Esophagus muscularis mucosa (tissue), 4 donors: ENCODE measurements around the gene CEPT1. TPM values are rescaled to one million over a fixed set of nuclear protein-coding genes. Genes with fewer than 3 reads are reported as not detected.

Experiments
- DNase-seq: peaks from one replicate; pipeline ENCODE4 v3.0.0-alpha.2; 2017; ENCODE audit errors: extremely low spot score
- H3K27ac ChIP-seq, 4 donors: fragments of 200-600 bp; sonication (generic); replicated peaks in 1 of 4; 1 replicate in 3 of 4; 2 replicates in 1 of 4; pipeline ENCODE4 v1.5.1; 2016 to 2019; ENCODE audit warnings: mild to moderate bottlenecking in 1 of 4
- H3K27me3 ChIP-seq, 4 donors: fragments of 200-600 bp; sonication (generic); one replicate each; pipeline versions ENCODE4 v1.5.1 to v1.6.0; 2016 to 2019
- H3K36me3 ChIP-seq, 4 donors: fragments of 200-600 bp; sonication (generic); one replicate each; pipeline ENCODE4 v1.5.1; 2016 to 2019
- H3K4me1 ChIP-seq, 4 donors: fragments of 200-600 bp; sonication (generic); one replicate each; pipeline ENCODE4 v1.5.1; 2016 to 2019
- H3K4me3 ChIP-seq, 4 donors: fragments of 200-600 bp; sonication (generic); 1 replicate in 2 of 4; 2 replicates in 2 of 4; pipeline ENCODE4 v1.5.1; 2016 to 2019; ENCODE audit warnings: mild to moderate bottlenecking in 4 of 4, moderate library complexity in 1 of 4
- H3K9me3 ChIP-seq, 4 donors: fragments of 200-600 bp; sonication (generic); 1 replicate in 3 of 4; 2 replicates in 1 of 4; pipeline ENCODE4 v1.5.1; 2016 to 2019
- CTCF ChIP-seq, 3 experiments: fragments of 200-600 bp in 2 of 3; fragments of 450-650 bp in 1 of 3; sonication (generic) in 2 of 3; IDR thresholded peaks; one replicate each; pipeline ENCODE4 v1.5.1; 2017 to 2019; ENCODE audit warnings: antibody characterized with exemption in 3 of 3, mild to moderate bottlenecking in 2 of 3, moderate library complexity in 1 of 3
- EP300 ChIP-seq: sonication (generic); formaldehyde crosslinking; IDR thresholded peaks from one replicate; pipeline ENCODE4 v1.6.1; 2017; ENCODE audit warnings: antibody characterized with exemption
- POLR2A ChIP-seq: fragments of 450-650 bp; IDR thresholded peaks from one replicate; pipeline ENCODE4 v1.6.1; 2017; ENCODE audit warnings: antibody characterized with exemption, moderate library complexity, mild to moderate bottlenecking, low read depth
- POLR2AphosphoS5 ChIP-seq, 2 donors: sonication (generic); formaldehyde crosslinking; IDR thresholded peaks; one replicate each; pipeline ENCODE4 v1.6.1; 2017; ENCODE audit warnings: antibody characterized with exemption in 2 of 2
- WGBS: methylation state at CpG from one replicate; pipeline ENCODE4 v1.1.5; 2018; 5-methylcytosine and 5-hydroxymethylcytosine counted together
- intact Hi-C: fragments of 100-400 bp; cut with DNase I; formaldehyde crosslinking; loops from one replicate; pipeline ENCODE4 v1.15.1; 2023
- total RNA-seq, 4 donors: library from RNA; depleted of rRNA; stranded (reverse); fragments of >200 nt; gene quantifications; one replicate each; pipeline versions ENCODE4 v1.1.0 to v1.2.1, GENCODE V29; 2016

The CEPT1 gene
- total RNA-seq, 4 donors from 2014 or later, result 20.2 to 27.0 (median 23.7) TPM

GRCh38 chr1:111201275-111202090 lies 61.5 kb downstream of the CEPT1 start:
- H3K9me3 ChIP-seq, result no peaks in the 10 kb centered on the region
- no peaks in the 10 kb centered on the region for H3K36me3 ChIP-seq
- 68% methylated on average over 4 of the region's 5 CpGs for WGBS
- H3K27me3 ChIP-seq, result peaks cover 0 to 32% (median 12%) of the 10 kb centered on the region in 4 donors
- peaks cover 12 to 32% (median 20%) of the 10 kb centered on the region in 4 donors for H3K4me1 ChIP-seq
- intact Hi-C loops, result no loop called here
- peak overlapping the region in 3 of 4 donors; percentile 13 to 52 (median 31) for H3K27ac ChIP-seq
- no peak overlapping the region for H3K4me3 ChIP-seq
- DNase-seq, result peak; percentile 86
- TF ChIP-seq EP300, result no peak
- no peak for TF ChIP-seq POLR2AphosphoS5 (IDR thresholded peaks at IDR 0.05)
- no peak for TF ChIP-seq POLR2A
- no peak for TF ChIP-seq CTCF (IDR thresholded peaks at IDR 0.05)

GRCh38 chr1:111202366-111202706 lies 62.3 kb downstream of the CEPT1 start:
- H3K36me3 ChIP-seq, result no peaks in the 10 kb centered on the region
- TF ChIP-seq POLR2AphosphoS5 (IDR thresholded peaks at IDR 0.05) (no peak), EP300 (no peak), CTCF (IDR thresholded peaks at IDR 0.05) (no peak), POLR2A (no peak)
- no peaks in the 10 kb centered on the region for H3K9me3 ChIP-seq
- H3K4me1 ChIP-seq, result peaks cover 12 to 32% (median 20%) of the 10 kb centered on the region in 4 donors
- H3K27me3 ChIP-seq, result peaks cover 0 to 36% (median 12%) of the 10 kb centered on the region in 4 donors
- WGBS, result 100% methylated on average over 1 of the region's 1 CpG
- intact Hi-C loops, result no loop called here
- H3K4me3 ChIP-seq, result no peak overlapping the region
- no peak for DNase-seq
- H3K27ac ChIP-seq, result peak overlapping the region in 1 of 4 donors; percentile 75

- peak overlapping the region; percentile 63 to 69 (median 66) for H3K4me3 ChIP-seq
- peaks cover 0 to 36% (median 12%) of the 10 kb centered on the region in 4 donors for H3K27me3 ChIP-seq
- peaks cover 12 to 32% (median 20%) of the 10 kb centered on the region in 4 donors for H3K4me1 ChIP-seq
- no peaks in the 10 kb centered on the region for H3K9me3 ChIP-seq
- 89% methylated on average over 4 of the region's 4 CpGs for WGBS
- peak overlapping the region in 3 of 4 donors; percentile 27 to 75 (median 63) for H3K27ac ChIP-seq
- H3K36me3 ChIP-seq, result no peaks in the 10 kb centered on the region
- intact Hi-C loops, result no loop called here
- DNase-seq, result peak; percentile 83
- TF ChIP-seq POLR2AphosphoS5 (IDR thresholded peaks at IDR 0.05) (no peak), CTCF (IDR thresholded peaks at IDR 0.05) (no peak), EP300 (no peak), POLR2A (no peak)
Measured at GRCh38 chr1:111202707-111203623, 62.9 kb downstream of the CEPT1 start.

- Histone ChIP-seq H3K4me1 (peaks cover 12 to 32% (median 20%) of the 10 kb centered on the region in 4 donors), H3K27ac (peak overlapping the region; percentile 48 to 75 (median 66)), H3K27me3 (peaks cover 0 to 36% (median 12%) of the 10 kb centered on the region in 4 donors), H3K4me3 (peak overlapping the region; percentile 63 to 69 (median 66)), H3K36me3 (no peaks in the 10 kb centered on the region), H3K9me3 (no peaks in the 10 kb centered on the region)
- peak; percentile 94 for DNase-seq
- intact Hi-C loops, result no loop called here
- 16% methylated on average over 28 of the region's 41 CpGs for WGBS
- TF ChIP-seq POLR2AphosphoS5 (IDR thresholded peaks at IDR 0.05) (no peak), EP300 (no peak), CTCF (IDR thresholded peaks at IDR 0.05) (no peak), POLR2A (no peak)
Measured at GRCh38 chr1:111203681-111204200, 63.7 kb downstream of the CEPT1 start.
